Neuronal stem cell (in vitro differentiated cells): ENCODE data around the gene ADISSP.

Source experiments
- DNase-seq: peaks from one replicate; pipeline ENCODE4 v3.0.0-alpha.2; 2013; ENCODE audit warnings: low spot score
- H2AFZ ChIP-seq: one replicate; pipeline ENCODE4 v1.6.1; 2013; ENCODE audit warnings: mild to moderate bottlenecking, low read length, inconsistent platforms
- H2AK5ac ChIP-seq: 2 replicates; pipeline ENCODE4 v1.6.1; 2013; ENCODE audit warnings: low read depth, mild to moderate bottlenecking, inconsistent platforms, low read length, moderate library complexity, mixed read lengths
- H2BK120ac ChIP-seq: 2 replicates; pipeline ENCODE4 v1.6.1; 2013; ENCODE audit warnings: low read depth, mild to moderate bottlenecking, inconsistent platforms, low read length, moderate library complexity, mixed read lengths
- H2BK12ac ChIP-seq: one replicate; pipeline ENCODE4 v1.6.1; 2013; ENCODE audit warnings: low read length, inconsistent platforms
- H2BK15ac ChIP-seq: 2 replicates; pipeline ENCODE4 v1.6.1; 2013; ENCODE audit warnings: mild to moderate bottlenecking, low read length, inconsistent platforms, mixed read lengths
- H2BK5ac ChIP-seq: one replicate; pipeline ENCODE4 v1.6.1; 2013; ENCODE audit warnings: inconsistent platforms, mild to moderate bottlenecking, low read length, moderate library complexity
- H3K14ac ChIP-seq: one replicate; pipeline ENCODE4 v1.6.1; 2013; ENCODE audit warnings: low read length, inconsistent platforms
- H3K18ac ChIP-seq: 2 replicates; pipeline ENCODE4 v1.6.1; 2013; ENCODE audit warnings: low read length, inconsistent platforms
- H3K23ac ChIP-seq: 2 replicates; pipeline ENCODE4 v1.6.1; 2013; ENCODE audit warnings: low read depth, mild to moderate bottlenecking, mixed read lengths, low read length, inconsistent platforms; ENCODE audit not compliant: poor library complexity
- H3K27ac ChIP-seq: replicated peaks from 3 replicates; pipeline ENCODE4 v1.5.1; 2013; ENCODE audit warnings: low read length, inconsistent platforms
- H3K27me3 ChIP-seq, 3 experiments: 2 replicates each; pipeline ENCODE4 v1.6.1; 2013; ENCODE audit warnings: low read length in 3 of 3, mild to moderate bottlenecking in 2 of 3, inconsistent platforms in 1 of 3, low read depth in 1 of 3, mixed read lengths in 1 of 3, moderate library complexity in 1 of 3; ENCODE audit not compliant: control insufficient read depth in 3 of 3, insufficient read depth in 3 of 3
- H3K36me3 ChIP-seq, 2 donors: replicated peaks in 1 of 2; 2 replicates each; pipeline ENCODE4 v1.6.1; 2013; ENCODE audit warnings: low read length in 2 of 2; ENCODE audit not compliant: control insufficient read depth in 2 of 2, insufficient read depth in 2 of 2
- H3K4ac ChIP-seq: 2 replicates; pipeline ENCODE4 v1.6.1; 2013; ENCODE audit warnings: inconsistent platforms, mild to moderate bottlenecking, low read length, moderate library complexity
- H3K4me1 ChIP-seq, 2 donors: 1 replicate in 1 of 2; 2 replicates in 1 of 2; pipeline ENCODE4 v1.6.1; 2013; ENCODE audit warnings: low read length in 2 of 2, low read depth in 1 of 2; ENCODE audit not compliant: control insufficient read depth in 2 of 2, insufficient read depth in 1 of 2
- H3K4me2 ChIP-seq: one replicate; pipeline ENCODE4 v1.6.1; 2013; ENCODE audit warnings: mild to moderate bottlenecking, low read length, inconsistent platforms; ENCODE audit not compliant: insufficient read depth, poor library complexity, severe bottlenecking
- H3K4me3 ChIP-seq, 2 donors: 2 replicates each; pipeline ENCODE4 v1.5.1; 2013; ENCODE audit warnings: low read length in 2 of 2, mild to moderate bottlenecking in 2 of 2, inconsistent platforms in 1 of 2, moderate library complexity in 1 of 2
- H3K79me1 ChIP-seq: one replicate; pipeline ENCODE4 v1.6.1; 2013; ENCODE audit warnings: low read depth, mild to moderate bottlenecking, inconsistent platforms, low read length, moderate library complexity
- H3K9ac ChIP-seq: one replicate; pipeline ENCODE4 v1.6.1; 2013; ENCODE audit warnings: mild to moderate bottlenecking, low read depth, low read length, inconsistent platforms; ENCODE audit not compliant: poor library complexity
- H3K9me3 ChIP-seq, 2 donors: replicated peaks in 1 of 2; 2 replicates each; pipeline versions ENCODE3 to v1.6.1; 2013; ENCODE audit warnings: low read length in 2 of 2, mild to moderate bottlenecking in 2 of 2, inconsistent platforms in 1 of 2, low read depth in 1 of 2, mixed read lengths in 1 of 2, moderate library complexity in 1 of 2; ENCODE audit not compliant: control insufficient read depth in 2 of 2, insufficient read depth in 1 of 2
- H4K8ac ChIP-seq: one replicate; pipeline ENCODE4 v1.6.1; 2013; ENCODE audit warnings: low read depth, mild to moderate bottlenecking, inconsistent platforms, low read length, moderate library complexity
- H4K91ac ChIP-seq: one replicate; pipeline ENCODE4 v1.6.1; 2013; ENCODE audit warnings: low read length, low read depth, mild to moderate bottlenecking, inconsistent platforms; ENCODE audit not compliant: poor library complexity
- WGBS, 2 donors: extraction: QIAGEN DNeasy Blood & Tissue Kit; methylation state at CpG; one replicate each; pipeline ENCODE4 v1.1.7; 2013; ENCODE audit warnings: missing lambda C conversion rate in 2 of 2, mixed read lengths in 1 of 2; ENCODE audit not compliant: insufficient read length in 2 of 2, insufficient replicate concordance in 1 of 2; ENCODE audit errors: extremely low coverage in 2 of 2; 5-methylcytosine and 5-hydroxymethylcytosine counted together

ADISSP gene

GRCh38 chr20:3747471-3747870 is 20.1 kb downstream of the ADISSP start:
- peaks cover 0 to 2% of the 10 kb centered on the region in 2 donors for H3K9me3 ChIP-seq
- peaks cover 0 to 10% of the 10 kb centered on the region in 2 donors for H3K36me3 ChIP-seq
- no peak overlapping the region for H4K8ac ChIP-seq
- no peak overlapping the region for H3K4me3 ChIP-seq
- no peak overlapping the region for H2BK12ac ChIP-seq
- H3K27ac ChIP-seq: no peak overlapping the region
- peaks cover 12 to 71% (median 27%) of the 10 kb centered on the region in 3 experiments for H3K27me3 ChIP-seq
- H3K9ac ChIP-seq: no peak overlapping the region
- WGBS, 2 donors: no CpG with 5 or more reads among the region's 2 CpGs
- H3K4me1 ChIP-seq: peaks cover 0 to 10% of the 10 kb centered on the region in 2 donors
- H3K14ac ChIP-seq: no peak overlapping the region
- no peaks in the 10 kb centered on the region for H3K79me1 ChIP-seq
- H2AFZ ChIP-seq: no peak overlapping the region
- H4K91ac ChIP-seq: no peak overlapping the region
- no peak overlapping the region for H3K18ac ChIP-seq
- H2BK15ac ChIP-seq: no peak overlapping the region
- H2BK5ac ChIP-seq: no peak overlapping the region
- H2AK5ac ChIP-seq: no peak overlapping the region
- no peak overlapping the region for H2BK120ac ChIP-seq
- H3K4me2 ChIP-seq: no peak overlapping the region
- no peak for DNase-seq
- H3K23ac ChIP-seq: peak overlapping the region; percentile 47
- H3K4ac ChIP-seq: no peak overlapping the region

DNA sequence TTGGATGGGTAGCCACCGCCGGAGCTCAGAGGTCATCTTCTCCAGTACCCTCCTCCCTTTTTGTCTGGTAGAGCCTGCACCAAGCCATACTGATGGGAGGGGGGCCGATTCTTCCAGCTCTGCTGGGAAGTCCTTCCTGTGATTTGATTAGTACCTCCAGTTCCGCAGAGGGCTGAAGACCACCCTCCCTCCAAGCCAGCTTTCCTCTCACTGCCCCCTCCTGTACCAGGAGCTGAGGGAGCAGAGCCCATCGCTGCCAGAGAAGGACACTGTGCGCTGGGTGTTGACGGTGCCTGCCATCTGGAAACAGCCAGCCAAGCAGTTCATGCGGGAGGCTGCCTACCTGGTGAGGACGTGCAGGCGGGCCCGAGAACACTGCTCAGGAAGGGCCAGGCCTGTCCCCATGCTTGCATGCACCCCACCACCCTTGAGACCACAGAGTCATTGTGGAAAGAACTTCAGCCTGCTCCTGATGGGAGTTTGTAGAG is 21.8 kb downstream of the ADISSP start:
- H3K4me1 ChIP-seq: peaks cover 0 to 10% of the 10 kb centered on the region in 2 donors
- peaks cover 0 to 3% of the 10 kb centered on the region in 2 donors for H3K36me3 ChIP-seq
- WGBS, 2 donors: no CpG with 5 or more reads among the region's 11 CpGs
- no peaks in the 10 kb centered on the region for H3K79me1 ChIP-seq
- H3K4ac ChIP-seq: peak overlapping the region; percentile 57
- H3K9ac ChIP-seq: peak overlapping the region; percentile 30
- no peak overlapping the region for H2BK15ac ChIP-seq
- peak overlapping the region; percentile 41 for H3K14ac ChIP-seq
- H3K9me3 ChIP-seq: peaks cover 0 to 2% of the 10 kb centered on the region in 2 donors
- no peak overlapping the region for H2BK120ac ChIP-seq
- H2BK12ac ChIP-seq: peak overlapping the region; percentile 75
- H3K4me3 ChIP-seq: no peak overlapping the region
- peak overlapping the region; percentile 67 for H2AK5ac ChIP-seq
- peak overlapping the region; percentile 94 for H3K23ac ChIP-seq
- H3K18ac ChIP-seq: peak overlapping the region; percentile 85
- peak overlapping the region; percentile 60 for H3K4me2 ChIP-seq
- no peak overlapping the region for H4K8ac ChIP-seq
- no peak overlapping the region for H4K91ac ChIP-seq
- H3K27me3 ChIP-seq: peaks cover 7 to 53% (median 27%) of the 10 kb centered on the region in 3 experiments
- no peak for DNase-seq
- no peak overlapping the region for H2BK5ac ChIP-seq
- H2AFZ ChIP-seq: no peak overlapping the region
- no peak overlapping the region for H3K27ac ChIP-seq

DNA sequence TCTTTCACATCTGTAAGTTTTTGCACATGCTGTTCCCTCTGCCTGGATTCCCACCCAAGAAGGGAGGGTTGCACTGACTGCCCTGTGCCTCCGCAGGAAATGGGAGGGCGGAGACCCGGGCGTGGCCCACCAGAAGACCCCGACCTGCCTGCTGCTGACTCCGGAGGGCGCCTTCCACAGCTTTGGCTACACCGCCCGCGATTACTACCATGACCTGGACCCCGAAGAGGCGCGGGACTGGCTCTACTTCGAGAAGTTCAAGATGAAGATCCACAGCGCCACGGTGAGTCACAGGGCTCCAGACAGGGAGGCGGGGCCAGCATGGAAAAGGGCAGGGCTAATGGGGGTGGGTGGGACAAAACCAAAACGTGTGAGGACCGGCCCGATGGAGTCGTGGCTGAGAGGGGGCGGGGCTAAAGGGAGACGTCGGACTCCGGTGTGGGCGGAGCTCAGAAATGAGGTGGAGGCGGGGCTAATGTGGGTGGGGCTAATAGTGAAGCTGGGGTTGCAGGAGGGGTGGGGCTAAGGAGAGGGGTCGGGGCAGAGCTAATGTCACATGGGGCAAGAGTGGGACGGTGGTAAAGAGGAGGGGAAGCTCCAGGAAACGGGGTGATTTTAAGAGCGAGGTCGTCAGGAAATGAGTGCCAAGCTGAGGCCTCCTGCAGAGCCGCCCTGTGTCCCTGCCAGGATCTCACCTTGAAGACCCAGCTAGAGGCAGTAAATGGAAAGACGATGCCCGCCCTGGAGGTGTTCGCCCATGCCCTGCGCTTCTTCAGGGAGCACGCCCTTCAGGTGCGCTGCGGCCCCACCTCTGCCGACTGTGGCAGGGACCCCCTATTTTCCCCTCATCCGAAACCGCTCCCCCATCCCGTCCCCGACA is 22.5 kb downstream of the ADISSP start:
- Histone ChIP-seq H3K79me1 (no peaks in the 10 kb centered on the region), H3K36me3 (no peaks in the 10 kb centered on the region), H2BK5ac (peak overlapping the region; percentile 26), H3K27ac (no peak overlapping the region), H2BK15ac (no peak overlapping the region), H2BK120ac (no peak overlapping the region), H3K14ac (no peak overlapping the region), H3K9me3 (peaks cover 0 to 2% of the 10 kb centered on the region in 2 donors), H3K9ac (peak overlapping the region; percentile 30), H3K27me3 (peaks cover 4 to 46% (median 27%) of the 10 kb centered on the region in 3 experiments), H3K4me2 (peak overlapping the region; percentile 60), H2AK5ac (peak overlapping the region; percentile 67), H3K18ac (peak overlapping the region; percentile 6), H2BK12ac (no peak overlapping the region), H3K4me1 (peaks cover 4 to 10% of the 10 kb centered on the region in 2 donors), H3K4me3 (peak overlapping the region in 1 of 2 donors; percentile 67), H3K23ac (peak overlapping the region; percentile 75), H4K8ac (peak overlapping the region; percentile 27), H3K4ac (no peak overlapping the region), H2AFZ (peak overlapping the region; percentile 78), H4K91ac (no peak overlapping the region)
- WGBS, 2 donors: no CpG with 5 or more reads among the region's 45 CpGs
- DNase-seq: peak; percentile 68

DNA sequence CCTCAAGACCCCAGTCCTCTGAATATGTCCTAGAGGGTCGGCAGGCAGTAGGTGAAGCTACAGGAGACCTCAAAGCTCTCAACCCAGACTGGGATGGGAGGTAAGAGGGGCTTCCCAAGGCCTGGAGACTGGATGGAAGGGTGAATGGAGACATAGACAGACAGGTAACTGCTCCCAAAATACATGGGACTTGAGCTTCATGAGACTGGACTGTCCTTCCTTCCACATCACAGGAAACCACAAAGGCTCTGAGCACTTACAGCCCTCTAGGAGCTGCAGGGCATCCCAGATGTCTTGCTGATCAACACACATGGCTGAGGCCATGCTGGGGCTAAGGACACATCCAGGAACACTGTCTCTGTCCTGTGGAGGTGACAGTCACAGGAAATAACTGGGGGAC is 23.5 kb downstream of the ADISSP start:
- peaks cover 13% of the 10 kb centered on the region in 2 donors for H3K4me1 ChIP-seq
- H3K27me3 ChIP-seq: peaks cover 2 to 38% (median 27%) of the 10 kb centered on the region in 3 experiments
- H2AFZ ChIP-seq: no peak overlapping the region
- H2BK5ac ChIP-seq: no peak overlapping the region
- no peak overlapping the region for H2BK120ac ChIP-seq
- DNase-seq: no peak
- H3K9me3 ChIP-seq: peaks cover 0 to 2% of the 10 kb centered on the region in 2 donors
- H3K9ac ChIP-seq: no peak overlapping the region
- H3K4ac ChIP-seq: no peak overlapping the region
- no peaks in the 10 kb centered on the region for H3K79me1 ChIP-seq
- H3K36me3 ChIP-seq: no peaks in the 10 kb centered on the region
- no peak overlapping the region for H3K4me3 ChIP-seq
- no CpG with 5 or more reads among the region's 1 CpG for WGBS, 2 donors
- no peak overlapping the region for H3K18ac ChIP-seq
- H3K23ac ChIP-seq: no peak overlapping the region
- H2BK12ac ChIP-seq: no peak overlapping the region
- H4K8ac ChIP-seq: no peak overlapping the region
- no peak overlapping the region for H3K4me2 ChIP-seq
- H4K91ac ChIP-seq: no peak overlapping the region
- H3K27ac ChIP-seq: no peak overlapping the region
- no peak overlapping the region for H2AK5ac ChIP-seq
- H3K14ac ChIP-seq: no peak overlapping the region
- H2BK15ac ChIP-seq: no peak overlapping the region
